DMS 273 treated with DMSO at 0.1 percent for 48 hours (cell line): ENCODE data around the gene MSMP.

Experiments
- DNase-seq: peaks from one replicate; lab custom pipeline; 2025; lab: John Stamatoyannopoulos, UW

Gene MSMP

GRCh38 chr9:35743880-35744518 lies 10.1 kb downstream of the MSMP start:
- DNase-seq: no peak

DNA sequence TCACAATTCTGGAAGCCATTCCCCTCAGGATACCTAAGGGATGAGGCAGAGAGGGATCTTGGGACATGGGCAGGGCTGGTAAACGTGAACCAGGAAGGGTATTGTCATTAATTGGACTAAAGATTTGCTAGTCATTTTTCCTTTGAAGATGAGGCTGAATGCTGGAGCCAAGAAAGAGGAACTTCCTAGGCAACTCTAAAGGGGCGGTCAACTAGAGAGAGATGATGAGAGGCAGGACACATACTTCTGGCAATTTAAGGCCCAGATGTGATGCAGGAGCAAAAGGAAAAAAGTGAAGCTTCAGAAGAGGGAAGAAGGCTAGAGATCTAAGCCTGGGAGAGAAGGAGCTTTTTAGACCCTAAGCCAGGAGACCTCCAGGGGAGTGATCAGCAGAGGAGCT lies 10.6 kb downstream of the MSMP start:
- DNase-seq: no peak

DNA sequence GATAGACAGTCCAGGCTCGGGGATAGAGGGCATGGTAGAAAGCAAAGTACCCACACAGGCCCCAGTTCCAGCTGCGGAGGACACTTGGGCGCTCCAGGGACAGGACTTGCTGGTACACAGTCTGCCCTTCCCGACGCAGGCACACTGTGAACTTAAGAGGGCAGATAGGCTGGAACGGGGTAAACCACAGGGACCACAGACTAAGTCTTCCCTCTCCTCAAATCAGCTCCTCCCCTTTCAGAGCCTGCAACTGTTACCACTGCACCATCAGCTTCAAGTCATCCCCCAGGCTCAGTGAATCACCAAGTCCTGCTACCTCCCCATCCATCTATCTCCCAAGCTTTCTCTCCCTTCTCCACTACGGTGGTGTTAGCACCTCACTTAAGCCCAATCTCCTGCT lies 12.3 kb downstream of the MSMP start:
- DNase-seq: no peak

DNA sequence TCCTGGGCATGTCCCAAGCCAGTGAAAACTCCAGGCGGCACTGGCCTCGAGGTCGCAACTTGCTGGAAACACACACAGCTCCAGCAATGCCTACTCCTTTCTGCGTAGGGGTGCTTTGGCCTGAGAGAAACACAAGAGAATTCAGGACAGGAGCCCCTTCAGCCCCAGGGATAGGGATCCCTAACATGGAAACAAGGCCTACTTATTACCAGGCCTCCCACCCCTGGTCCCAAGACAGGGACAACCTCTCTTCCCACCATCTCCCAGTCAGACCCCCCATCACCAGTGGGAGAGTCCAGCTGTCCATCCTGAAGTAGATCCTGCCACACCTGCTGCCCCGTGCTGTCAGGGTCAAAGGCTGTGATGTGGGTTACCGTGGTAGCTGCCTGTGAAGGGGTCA lies 13.8 kb downstream of the MSMP start:
- DNase-seq: no peak

DNA sequence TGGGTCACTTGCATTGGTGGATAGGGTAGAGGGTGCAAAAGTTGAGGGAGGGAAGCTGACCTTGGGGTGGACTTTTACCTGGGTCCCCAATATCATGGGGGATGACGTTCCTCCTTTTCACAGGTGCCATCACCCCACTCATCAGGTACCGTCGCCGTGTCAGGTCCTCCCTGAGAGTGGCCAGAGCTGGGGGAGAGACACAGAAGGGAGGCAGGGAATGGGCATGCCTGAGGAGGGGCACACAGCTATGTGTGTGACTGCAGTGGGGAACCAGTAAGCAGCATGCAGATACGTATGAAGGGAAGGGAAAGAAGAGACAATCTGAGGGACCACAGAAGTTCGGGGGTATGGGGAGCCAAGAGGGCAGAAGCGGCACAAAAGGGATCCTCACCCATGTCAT lies 15.2 kb downstream of the MSMP start:
- no peak for DNase-seq

DNA sequence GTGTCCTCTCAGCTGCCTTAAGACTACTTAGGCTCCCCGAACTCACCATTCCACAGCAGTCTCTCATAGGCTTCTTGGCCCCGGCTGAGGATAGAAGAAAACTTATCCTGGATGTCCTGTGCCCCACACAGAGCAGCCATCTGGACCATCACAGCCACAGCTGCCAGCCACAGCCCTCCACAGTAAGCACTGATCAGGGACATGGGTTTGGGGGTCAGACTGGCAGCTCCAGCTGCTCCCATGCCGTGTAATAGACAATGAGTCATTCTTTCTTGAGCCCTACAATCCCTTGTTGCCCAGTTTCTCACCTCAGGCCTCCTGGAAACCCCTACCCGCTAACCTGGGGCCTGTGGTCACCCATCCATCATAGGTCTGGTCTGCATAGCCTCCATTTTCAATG lies 15.9 kb downstream of the MSMP start:
- peak; percentile 34 for DNase-seq

- no peak for DNase-seq
Measured at GRCh38 chr9:35737143-35737542, 16.9 kb downstream of the MSMP start.

- peak; percentile 41 for DNase-seq
Measured at GRCh38 chr9:35736201-35736633, 17.9 kb downstream of the MSMP start.

DNA sequence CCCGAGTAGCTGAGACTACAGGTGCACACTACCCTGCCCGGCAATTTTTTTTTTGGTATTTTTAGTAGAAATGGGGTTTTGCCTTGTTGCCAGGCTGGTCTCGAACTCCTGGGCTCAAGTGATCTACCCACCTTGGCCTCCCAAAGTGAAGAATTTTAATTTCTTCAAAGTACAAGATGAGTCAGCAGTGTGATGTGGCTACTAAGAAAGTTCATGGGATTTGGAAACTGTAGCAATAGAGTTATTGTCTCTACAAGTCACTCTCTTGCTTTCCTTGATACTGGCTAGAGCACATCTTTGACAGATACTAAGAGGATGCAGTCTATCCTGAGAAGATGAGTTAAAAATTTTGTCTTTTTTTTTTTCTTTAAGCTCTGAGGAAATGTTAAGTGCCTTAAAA lies 20.0 kb downstream of the MSMP start:
- DNase-seq: no peak

GRCh38 chr9:35732800-35733541 lies 21.1 kb downstream of the MSMP start:
- peak; percentile 62 for DNase-seq

- peak; percentile 92 for DNase-seq
Measured at GRCh38 chr9:35732185-35732799, 21.8 kb downstream of the MSMP start, which contains the start of the genes CREB3 and TLN1. Gene CREB3, plus strand, starts transcription at chr9:35732666. Its CDS starts 107 bp downstream, at chr9:35732773. Gene TLN1, minus strand, starts transcription at chr9:35732195. Its CDS starts 6,501 bp downstream, at chr9:35725694.

- DNase-seq: no peak
Measured at GRCh38 chr9:35731415-35732184, 22.5 kb downstream of the MSMP start.

- no peak for DNase-seq
Measured at GRCh38 chr9:35730486-35730854, 23.6 kb downstream of the MSMP start.

- no peak for DNase-seq
Measured at GRCh38 chr9:35729700-35730485, 24.2 kb downstream of the MSMP start.

- no peak for DNase-seq
Measured at GRCh38 chr9:35729101-35729500, 25.0 kb downstream of the MSMP start.

- DNase-seq: no peak
Measured at GRCh38 chr9:35728041-35728971, 25.8 kb downstream of the MSMP start.

GRCh38 chr9:35727676-35728040 lies 26.4 kb downstream of the MSMP start:
- no peak for DNase-seq

DNA sequence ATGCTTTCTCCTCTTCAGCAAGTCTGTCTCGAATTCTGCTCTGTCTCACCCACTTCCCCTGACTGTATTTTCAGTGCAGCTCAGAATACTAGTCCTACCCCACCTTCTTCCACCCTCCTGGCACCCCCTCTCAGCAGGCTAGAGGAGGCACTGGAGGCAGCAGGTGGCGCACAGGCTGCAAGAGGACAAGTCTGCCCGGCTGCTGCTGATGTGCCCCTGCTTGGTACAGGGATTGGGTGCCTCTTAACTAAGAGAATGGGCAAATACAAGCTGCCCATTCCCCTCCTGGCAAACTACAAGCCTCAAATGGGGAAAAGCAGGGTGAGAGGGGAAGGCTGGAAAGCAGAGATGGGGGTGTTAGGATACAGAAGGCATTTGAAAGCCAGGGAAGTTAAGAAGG lies 27.1 kb downstream of the MSMP start:
- DNase-seq: peak; percentile 26

- DNase-seq: no peak
Measured at GRCh38 chr9:35725362-35725761, 28.7 kb downstream of the MSMP start.

- no peak for DNase-seq
Measured at GRCh38 chr9:35723908-35724307, 30.2 kb downstream of the MSMP start.

DNA sequence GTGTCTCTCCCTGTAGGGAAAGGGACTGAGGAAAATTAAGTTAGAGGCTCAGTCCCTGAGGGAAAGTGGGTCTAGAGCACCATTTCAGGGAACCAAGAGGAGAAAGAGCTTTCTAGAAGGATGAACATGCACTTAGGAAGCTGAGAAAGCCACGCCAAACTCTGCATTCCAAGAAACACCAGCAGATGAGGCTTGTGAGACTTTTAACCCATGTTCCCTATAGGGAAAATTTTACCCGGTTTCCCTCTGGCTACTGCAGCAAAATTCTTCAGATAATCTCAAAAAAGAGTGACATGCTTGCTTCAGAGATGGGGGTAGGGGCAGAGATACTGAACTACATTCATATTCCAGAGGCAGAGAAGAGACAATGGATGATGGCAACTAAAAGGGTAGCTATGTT lies 30.6 kb downstream of the MSMP start:
- DNase-seq: no peak
